SK-N-MC (cell line): ENCODE data around the gene CTDSP2.

ENCODE experiments used
- EZH2 ChIP-seq: fragments of 200-600 bp; sonication (generic); IDR thresholded peaks from one replicate; pipeline ENCODE4 v1.6.1; 2017; ENCODE audit warnings: antibody characterized with exemption
- FOXP2 ChIP-seq: optimal IDR thresholded peaks from 2 replicates; pipeline ENCODE3; 2011; ENCODE audit warnings: mild to moderate bottlenecking, moderate library complexity; ENCODE audit not compliant: insufficient read depth; ENCODE audit errors: extremely low read length, control extremely low read depth
- POLR2AphosphoS5 ChIP-seq: IDR thresholded peaks from 2 replicates; pipeline ENCODE4 v1.6.1; 2012; ENCODE audit warnings: mild to moderate bottlenecking, low read depth, low read length, borderline replicate concordance

DNA sequence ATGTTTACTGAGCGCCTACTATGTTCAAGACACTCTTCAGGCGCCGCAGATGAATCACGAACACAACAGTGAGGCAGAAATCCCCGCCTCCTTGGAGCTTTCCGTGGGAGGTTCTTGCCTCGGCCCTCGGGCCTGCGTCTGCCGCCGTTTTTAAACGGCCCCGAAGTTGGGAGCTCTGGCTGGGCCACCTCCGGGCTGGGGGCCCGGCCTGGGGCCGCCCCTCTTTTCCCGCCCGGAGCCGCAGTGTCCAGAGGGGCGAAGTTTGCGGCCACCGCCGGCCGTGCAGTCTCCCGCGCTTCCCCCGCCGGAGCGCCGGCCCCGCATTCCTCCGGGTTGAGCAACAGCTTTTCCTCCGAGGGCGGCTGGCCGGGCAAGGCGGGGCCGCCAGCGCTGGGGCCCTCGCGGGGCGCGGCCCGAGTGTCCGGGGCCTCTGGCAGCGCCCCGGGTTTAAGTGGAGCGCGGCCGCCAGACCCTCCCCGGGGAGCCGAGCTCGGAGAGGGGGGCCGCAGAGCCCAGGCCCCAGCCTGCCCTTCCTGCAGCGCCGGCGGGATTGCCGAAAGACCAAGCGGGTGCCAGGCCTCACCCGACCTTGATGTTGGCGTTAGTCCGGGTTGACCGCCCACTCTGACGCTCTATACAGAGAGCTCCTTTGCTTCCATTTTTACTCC is 18.7 kb upstream of the CTDSP2 start:
- TF ChIP-seq EZH2, result no peak
- TF ChIP-seq POLR2AphosphoS5, result peak; percentile 28
- TF ChIP-seq FOXP2, result no peak
